Activated CD4-positive, alpha-beta memory T cell treated with anti-CD3 and anti-CD28 coated beads for 36 hours (primary cell): ENCODE measurements around the gene S100A6. TPM values are rescaled to one million over a fixed set of nuclear protein-coding genes. Genes with fewer than 3 reads are reported as not detected.
A peak's percentile ranks its signal among the peaks of the same experiment; 100 is the strongest.

ENCODE experiments used
- CTCF ChIA-PET: fragments of 350-600 bp; sonication (Branson Sonifier 250); formaldehyde crosslinking; loops from one replicate; lab custom pipeline; 2021; ENCODE audit warnings: antibody characterized with exemption, inconsistent platforms; lab: Charles Lee
- POLR2A ChIA-PET: fragments of 350-600 bp; sonication (Branson Sonifier 250); formaldehyde crosslinking; loops from one replicate; lab custom pipeline; 2021; ENCODE audit warnings: antibody characterized with exemption; lab: Charles Lee
- DNase-seq: peaks from one replicate; pipeline ENCODE4 v3.0.0-alpha.2; 2020
- H3K27ac Mint-ChIP-seq: one replicate; pipeline ENCODE4 v1.8.0; 2021; ENCODE audit warnings: mixed read lengths
- H3K27me3 Mint-ChIP-seq: one replicate; pipeline ENCODE4 v1.8.0; 2021; ENCODE audit warnings: mixed read lengths
- H3K36me3 Mint-ChIP-seq: one replicate; pipeline ENCODE4 v1.8.0; 2021; ENCODE audit warnings: mixed read lengths
- H3K4me1 Mint-ChIP-seq: one replicate; pipeline ENCODE4 v1.8.0; 2021; ENCODE audit warnings: low read depth, mixed read lengths
- H3K4me3 Mint-ChIP-seq: one replicate; pipeline ENCODE4 v1.8.0; 2021; ENCODE audit warnings: mild to moderate bottlenecking, mixed read lengths
- H3K9me3 Mint-ChIP-seq: one replicate; pipeline ENCODE4 v1.8.0; 2021; ENCODE audit warnings: mixed read lengths
- intact Hi-C: fragments of 100-400 bp; cut with micrococcal nuclease; formaldehyde crosslinking; loops from one replicate; pipeline ENCODE4 v1.15.1; 2023
- total RNA-seq, 2 experiments: library from RNA; stranded (reverse); gene quantifications; one replicate each; pipeline ENCODE4 v1.2.3, GENCODE V29; 2021

S100A6 gene
- total RNA-seq, 2 experiments from 2014 or later, result 503 to 513 TPM

- no peaks in the 10 kb centered on the region for H3K9me3 Mint-ChIP-seq
- ChIA-PET CTCF (interaction anchor here (1.2 to 3.9 kb wide), 5 partner anchors 9 to 40 kb away, joined by 3 to 18 read pairs (median 7); no protein-coding TSS in a partner anchor), POLR2A (interaction anchor here (0.5 to 1.4 kb wide), 4 partner anchors 18 to 268 kb away, joined by 3 to 5 read pairs (median 3); partner anchors contain the start of gene CHTOP)
- H3K27me3 Mint-ChIP-seq, result no peaks in the 10 kb centered on the region
- peaks cover 19% of the 10 kb centered on the region for H3K4me1 Mint-ChIP-seq
- no peak overlapping the region for H3K4me3 Mint-ChIP-seq
- no peaks in the 10 kb centered on the region for H3K36me3 Mint-ChIP-seq
- intact Hi-C loops, result no loop called here
- DNase-seq, result no peak
- H3K27ac Mint-ChIP-seq, result peak overlapping the region; percentile 38
These were observed 15.2 kb upstream of the S100A6 start for GRCh38 chr1:153550827-153551500.

- H3K4me3 Mint-ChIP-seq, result no peak overlapping the region
- peaks cover 25% of the 10 kb centered on the region for H3K4me1 Mint-ChIP-seq
- peaks cover 1% of the 10 kb centered on the region for H3K36me3 Mint-ChIP-seq
- ChIA-PET CTCF (interaction anchor here (1.2 to 3.9 kb wide), 5 partner anchors 9 to 40 kb away, joined by 3 to 18 read pairs (median 7); no protein-coding TSS in a partner anchor), POLR2A (interaction anchor here (0.5 to 1.0 kb wide), 2 partner anchors 18 to 268 kb away, joined by 3 to 5 read pairs; no protein-coding TSS in a partner anchor)
- no peak for DNase-seq
- no peaks in the 10 kb centered on the region for H3K9me3 Mint-ChIP-seq
- H3K27me3 Mint-ChIP-seq, result no peaks in the 10 kb centered on the region
- H3K27ac Mint-ChIP-seq, result no peak overlapping the region
- intact Hi-C loops, result no loop called here
These were observed 14.6 kb upstream of the S100A6 start for GRCh38 chr1:153550398-153550758.

DNA sequence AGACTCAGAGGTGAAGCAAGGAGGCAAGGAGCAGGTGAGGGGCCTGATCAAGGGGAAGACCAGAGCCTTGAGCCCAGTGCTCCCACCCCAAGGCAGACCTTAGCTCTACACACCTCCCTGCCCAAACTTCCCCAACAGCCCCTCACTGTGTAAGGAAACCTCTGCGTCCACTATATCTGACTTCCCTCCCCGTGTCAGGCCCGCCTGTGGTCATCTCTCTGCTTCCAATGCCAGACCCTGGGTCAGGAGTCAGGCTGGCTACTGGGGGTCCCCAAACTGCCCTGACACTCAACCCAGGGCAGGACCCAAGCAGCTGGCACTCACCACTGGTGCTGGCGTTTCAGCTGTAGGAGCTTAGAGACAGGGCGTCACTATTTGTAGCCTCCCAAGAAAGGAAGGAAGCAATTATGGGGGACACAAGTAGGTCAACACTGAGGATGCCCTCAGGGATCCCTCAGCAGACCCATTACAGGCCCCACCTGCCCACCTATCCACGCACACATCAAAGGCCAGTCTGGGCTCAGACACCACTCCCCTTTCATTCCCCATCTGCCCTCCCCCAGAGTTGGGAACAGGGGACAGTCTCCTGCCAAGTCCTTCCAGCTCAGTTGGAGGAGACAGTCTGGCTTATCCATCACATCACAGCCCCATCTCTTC is 14.1 kb upstream of the S100A6 start:
- intact Hi-C loops, result loop anchor here (10.0 kb wide), 2 partner anchors 415 to 1515 kb away; partner anchors contain the start of genes CREB3L4, S100A11 and SLC39A1
- Mint-ChIP-seq H3K4me3 (no peak overlapping the region), H3K9me3 (no peaks in the 10 kb centered on the region), H3K4me1 (peaks cover 30% of the 10 kb centered on the region), H3K27ac (no peak overlapping the region), H3K36me3 (peaks cover 6% of the 10 kb centered on the region), H3K27me3 (no peaks in the 10 kb centered on the region)
- no peak for DNase-seq
- POLR2A ChIA-PET, result interaction anchor here (1.0 kb wide), 1 partner anchor 17 kb away, joined by 3 read pairs; no protein-coding TSS in a partner anchor
- CTCF ChIA-PET, result interaction anchor here (1.3 to 3.9 kb wide), 4 partner anchors 15 to 39 kb away, joined by 3 to 18 read pairs (median 8); no protein-coding TSS in a partner anchor

- CTCF ChIA-PET, result interaction anchor here (2.0 to 3.9 kb wide), 2 partner anchors 16 to 19 kb away, joined by 9 to 18 read pairs; no protein-coding TSS in a partner anchor
- intact Hi-C loops, result loop anchor here (10.0 kb wide), 2 partner anchors 416 to 1514 kb away; partner anchors contain the start of genes CREB3L4, S100A11 and SLC39A1
- H3K27ac Mint-ChIP-seq, result no peak within 1 kb of the TSS
- no peaks in the 10 kb centered on the region for H3K27me3 Mint-ChIP-seq
- POLR2A ChIA-PET, result no interaction called here
- H3K4me3 Mint-ChIP-seq, result no peak within 1 kb of the TSS
- peaks cover 37% of the 10 kb centered on the region for H3K4me1 Mint-ChIP-seq
- H3K36me3 Mint-ChIP-seq, result peaks cover 15% of the 10 kb centered on the region
- DNase-seq, result no peak
- no peaks in the 10 kb centered on the region for H3K9me3 Mint-ChIP-seq
These were observed 13.2 kb upstream of the S100A6 start, which contains the start of gene S100A3 for GRCh38 chr1:153548722-153549688. Gene S100A3 (minus strand): TSS chr1:153549258. CDS start chr1:153548485, 773 bp downstream.

GRCh38 chr1:153547560-153548551 is 12.1 kb upstream of the S100A6 start:
- POLR2A ChIA-PET, result no interaction called here
- H3K36me3 Mint-ChIP-seq, result peaks cover 27% of the 10 kb centered on the region
- H3K27me3 Mint-ChIP-seq, result no peaks in the 10 kb centered on the region
- no peak overlapping the region for H3K27ac Mint-ChIP-seq
- intact Hi-C loops, result loop anchor here (2.0 to 10.0 kb wide), 3 partner anchors 15 to 1513 kb away; partner anchors contain the start of genes CREB3L4, S100A11 and SLC39A1
- no peak for DNase-seq
- no peaks in the 10 kb centered on the region for H3K9me3 Mint-ChIP-seq
- CTCF ChIA-PET, result interaction anchor here (3.9 to 5.4 kb wide), 2 partner anchors 15 kb away, joined by 18 to 66 read pairs; no protein-coding TSS in a partner anchor
- H3K4me1 Mint-ChIP-seq, result peaks cover 49% of the 10 kb centered on the region
- H3K4me3 Mint-ChIP-seq, result no peak overlapping the region

DNA sequence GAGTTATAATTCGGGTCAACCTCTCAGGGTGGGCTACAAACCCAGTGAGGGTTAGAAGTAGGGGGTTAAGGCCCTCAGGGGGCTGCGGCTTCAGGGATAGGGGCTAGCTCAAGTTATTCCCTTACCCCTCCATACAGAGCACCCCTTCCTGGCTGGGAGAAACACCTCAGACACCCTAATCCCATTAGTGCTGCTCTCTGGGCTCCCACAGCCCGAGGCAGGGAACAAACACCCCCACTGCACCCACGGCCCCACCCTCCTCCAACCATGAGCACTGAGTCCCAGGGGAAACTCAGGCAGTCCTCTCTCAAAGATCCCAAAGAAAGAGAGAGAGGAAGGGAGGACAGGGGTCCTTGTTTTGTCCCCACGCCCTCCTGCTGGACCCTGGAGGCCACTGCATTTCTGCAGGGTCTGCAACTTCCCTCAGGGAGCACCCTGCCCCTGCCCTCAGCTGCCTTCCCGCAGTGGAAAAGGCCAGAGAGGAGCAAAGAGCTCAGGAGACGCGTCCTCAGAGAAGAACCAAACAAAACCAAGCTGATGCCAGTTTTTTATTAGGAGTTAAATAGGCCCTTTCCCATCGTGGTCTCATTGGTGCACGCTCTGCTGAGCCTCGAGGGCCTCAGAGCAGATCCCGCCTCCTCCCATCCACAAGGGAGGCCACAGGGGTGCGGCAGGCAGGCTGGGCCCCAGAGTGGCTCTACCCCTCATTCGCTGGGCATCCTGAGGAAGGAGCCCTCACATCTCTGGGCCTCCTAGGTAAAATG is 11.2 kb upstream of the S100A6 start:
- no peak for DNase-seq
- H3K27me3 Mint-ChIP-seq, result no peaks in the 10 kb centered on the region
- peak overlapping the region; percentile 99 for H3K27ac Mint-ChIP-seq
- POLR2A ChIA-PET, result interaction anchor here (3.4 to 4.2 kb wide), 2 partner anchors 13 to 87 kb away, joined by 20 to 96 read pairs; partner anchors contain the start of genes CHTOP and S100A6
- peaks cover 58% of the 10 kb centered on the region for H3K4me1 Mint-ChIP-seq
- no peak overlapping the region for H3K4me3 Mint-ChIP-seq
- intact Hi-C loops, result loop anchor here (2.0 to 10.0 kb wide), 3 partner anchors 14 to 1512 kb away; partner anchors contain the start of genes CREB3L4, S100A11 and SLC39A1
- CTCF ChIA-PET, result interaction anchor here (3.9 to 5.4 kb wide), 2 partner anchors 14 to 22 kb away, joined by 49 to 66 read pairs; no protein-coding TSS in a partner anchor
- H3K36me3 Mint-ChIP-seq, result peaks cover 30% of the 10 kb centered on the region
- no peaks in the 10 kb centered on the region for H3K9me3 Mint-ChIP-seq

- ChIA-PET CTCF (interaction anchor here (2.3 to 5.4 kb wide), 5 partner anchors 14 to 36 kb away, joined by 12 to 66 read pairs (median 28); partner anchors contain the start of gene S100A2), POLR2A (interaction anchor here (0.6 to 4.2 kb wide), 4 partner anchors 12 to 126 kb away, joined by 4 to 96 read pairs (median 35); partner anchors contain the start of genes CHTOP, S100A2 and S100A6)
- Mint-ChIP-seq H3K27me3 (no peaks in the 10 kb centered on the region), H3K4me1 (peaks cover 64% of the 10 kb centered on the region), H3K9me3 (no peaks in the 10 kb centered on the region), H3K36me3 (peaks cover 30% of the 10 kb centered on the region), H3K27ac (peak overlapping the region; percentile 99), H3K4me3 (peak overlapping the region; percentile 92)
- no peak for DNase-seq
- intact Hi-C loops, result loop anchor here (2.0 to 10.0 kb wide), 3 partner anchors 14 to 1512 kb away; partner anchors contain the start of genes CREB3L4, S100A11 and SLC39A1
These were observed 10.6 kb upstream of the S100A6 start for GRCh38 chr1:153546371-153546770.

GRCh38 chr1:153545067-153546055 is 9.6 kb upstream of the S100A6 start, which contains the start of gene S100A4:
Gene S100A4 (minus strand): TSS chr1:153545806. CDS start chr1:153544794, 1,012 bp downstream.
- intact Hi-C loops, result loop anchor here (1.0 to 10.0 kb wide), 6 partner anchors 9 to 1511 kb away; partner anchors contain the start of genes CREB3L4, S100A11 and SLC39A1

More at GRCh38 chr1:153545067-153546055, 9.6 kb upstream of the S100A6 start, which contains the start of gene S100A4:
- no peaks in the 10 kb centered on the region for H3K27me3 Mint-ChIP-seq
- H3K27ac Mint-ChIP-seq, result peak within 1 kb of the TSS; percentile 99
- H3K4me3 Mint-ChIP-seq, result peak within 1 kb of the TSS; percentile 92
- peaks cover 30% of the 10 kb centered on the region for H3K36me3 Mint-ChIP-seq
- no peaks in the 10 kb centered on the region for H3K9me3 Mint-ChIP-seq
- CTCF ChIA-PET, result interaction anchor here (0.6 to 5.4 kb wide), 9 partner anchors 9 to 35 kb away, joined by 3 to 66 read pairs (median 19); partner anchors contain the start of genes S100A2 and S100A6
- H3K4me1 Mint-ChIP-seq, result peaks cover 74% of the 10 kb centered on the region
- DNase-seq, result peak; percentile 98
- POLR2A ChIA-PET, result interaction anchor here (0.6 to 4.2 kb wide), 10 partner anchors 8 to 422 kb away, joined by 3 to 96 read pairs (median 5); partner anchors contain the start of genes CHTOP, CREB3L4, S100A2 and S100A6
